HG03460 (cell line): ENCODE results near the gene PGC.

Experiments
- ATAC-seq: cut with Tn5 transposase; IDR thresholded peaks from one replicate; pipeline ENCODE4 v1.9.1; 2021; ENCODE audit not compliant: unreplicated experiment

PGC gene

GRCh38 chr6:41716516-41717391, 30.4 kb downstream of the PGC start:
- ATAC-seq = no peak

GRCh38 chr6:41715795-41716515, 31.2 kb downstream of the PGC start:
- no peak for ATAC-seq

- no peak for ATAC-seq
Observed at GRCh38 chr6:41714556-41715273, 32.5 kb downstream of the PGC start.

DNA sequence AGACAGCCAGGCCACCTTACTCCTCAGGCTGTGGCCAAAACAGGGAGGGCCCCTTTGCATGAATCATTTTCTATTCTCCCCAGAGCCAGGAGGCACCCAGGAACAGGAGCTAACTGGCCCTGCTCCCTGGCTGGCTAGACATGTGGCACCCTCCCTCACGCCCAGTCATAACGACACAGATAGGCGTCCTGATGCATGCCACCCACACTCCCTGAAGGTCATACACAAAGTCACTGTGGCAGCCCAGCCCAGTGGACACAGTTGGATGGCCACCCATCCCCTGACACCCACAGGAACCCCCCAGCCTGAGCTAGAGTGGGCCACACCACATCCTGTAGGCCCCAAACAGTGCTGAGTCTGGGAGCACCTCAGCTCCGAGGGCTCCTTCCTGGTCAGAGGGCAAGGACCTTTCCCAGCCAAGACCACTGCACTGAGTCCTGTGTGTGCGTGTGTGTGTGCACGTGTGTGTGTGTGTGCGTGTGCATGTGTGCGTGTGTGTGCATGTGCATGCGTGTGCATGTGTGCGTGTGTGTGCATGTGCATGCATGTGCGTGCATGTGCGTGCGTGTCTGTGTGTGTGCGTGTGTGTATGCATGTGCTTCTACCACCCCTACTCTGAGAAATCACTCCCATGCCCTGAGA, 33.4 kb downstream of the PGC start:
- ATAC-seq = peak; percentile 63

- peak; percentile 7 for ATAC-seq
Observed at GRCh38 chr6:41713159-41713649, 34.0 kb downstream of the PGC start.

GRCh38 chr6:41712651-41713103, 34.5 kb downstream of the PGC start:
- ATAC-seq = no peak

DNA sequence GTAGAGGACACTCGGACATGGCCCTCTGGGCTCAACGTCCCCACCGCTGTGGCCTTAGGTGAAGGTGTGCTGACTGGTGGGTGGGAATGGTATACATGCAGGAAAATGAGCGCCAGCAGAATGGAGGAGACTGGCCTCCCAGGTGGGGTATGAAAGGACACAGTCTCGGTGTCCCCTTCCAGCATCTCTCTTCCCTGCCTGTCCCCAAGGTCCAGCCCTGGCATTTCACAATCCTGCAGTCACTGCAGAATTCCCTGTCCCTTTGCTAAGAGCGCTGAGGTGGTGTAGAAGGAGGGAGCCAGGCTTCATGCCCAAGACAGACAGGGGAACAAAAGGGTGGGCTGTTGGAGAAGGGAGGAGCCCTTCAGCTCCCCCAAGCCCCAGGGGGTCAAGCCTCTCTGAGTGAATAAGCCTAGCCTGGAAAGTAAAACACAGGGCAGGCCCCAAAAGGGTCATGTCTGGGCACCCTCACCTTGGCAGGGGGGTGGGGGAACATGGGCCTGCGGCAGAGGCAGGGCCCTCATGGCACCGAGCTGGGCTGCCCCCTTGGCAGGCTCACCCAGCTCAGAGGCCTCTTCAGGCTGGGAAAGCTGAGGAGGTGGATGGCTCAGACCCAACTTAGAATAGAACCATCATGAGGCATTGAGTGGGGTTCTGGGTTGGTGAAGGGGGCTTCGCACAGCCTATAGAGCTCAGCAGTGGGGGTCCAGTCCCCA, 35.7 kb downstream of the PGC start:
- ATAC-seq = no peak

DNA sequence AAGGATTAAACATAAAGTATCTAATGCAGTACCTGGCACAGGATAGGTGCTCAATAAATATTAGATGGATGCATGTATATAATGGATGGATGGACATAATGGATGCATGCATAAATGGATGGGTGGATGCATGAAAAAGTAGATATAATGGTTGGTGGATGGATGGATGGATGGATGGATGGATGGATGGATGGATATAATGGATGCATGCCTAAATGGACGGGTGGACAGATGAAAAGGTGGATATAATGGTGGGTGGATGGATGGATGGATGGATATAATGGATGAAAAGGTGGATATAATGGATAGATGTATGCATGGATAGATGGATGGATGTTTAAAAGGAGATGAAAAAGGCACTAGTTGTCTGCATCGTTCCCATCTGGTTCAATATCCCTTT, 37.8 kb downstream of the PGC start:
- ATAC-seq = no peak

DNA sequence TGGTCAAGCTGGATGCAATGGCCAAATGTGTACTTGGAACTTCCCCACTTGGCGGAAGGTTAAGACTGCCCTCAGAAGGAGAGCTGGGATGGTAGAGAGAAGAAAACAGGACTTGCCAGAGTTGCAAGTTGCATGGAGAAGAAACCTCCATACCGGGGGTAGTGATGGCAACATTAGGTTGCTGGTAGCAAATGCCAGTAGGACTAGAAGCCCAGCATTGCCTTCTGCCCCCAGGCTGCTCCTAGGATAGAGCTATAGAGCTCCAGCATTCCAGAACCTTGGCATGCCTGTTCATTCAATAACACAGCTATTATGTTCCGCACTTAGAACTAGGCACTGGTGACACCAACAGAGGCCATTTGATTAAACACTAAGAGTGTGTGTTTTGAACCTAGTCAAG, 38.3 kb downstream of the PGC start:
- no peak for ATAC-seq

DNA sequence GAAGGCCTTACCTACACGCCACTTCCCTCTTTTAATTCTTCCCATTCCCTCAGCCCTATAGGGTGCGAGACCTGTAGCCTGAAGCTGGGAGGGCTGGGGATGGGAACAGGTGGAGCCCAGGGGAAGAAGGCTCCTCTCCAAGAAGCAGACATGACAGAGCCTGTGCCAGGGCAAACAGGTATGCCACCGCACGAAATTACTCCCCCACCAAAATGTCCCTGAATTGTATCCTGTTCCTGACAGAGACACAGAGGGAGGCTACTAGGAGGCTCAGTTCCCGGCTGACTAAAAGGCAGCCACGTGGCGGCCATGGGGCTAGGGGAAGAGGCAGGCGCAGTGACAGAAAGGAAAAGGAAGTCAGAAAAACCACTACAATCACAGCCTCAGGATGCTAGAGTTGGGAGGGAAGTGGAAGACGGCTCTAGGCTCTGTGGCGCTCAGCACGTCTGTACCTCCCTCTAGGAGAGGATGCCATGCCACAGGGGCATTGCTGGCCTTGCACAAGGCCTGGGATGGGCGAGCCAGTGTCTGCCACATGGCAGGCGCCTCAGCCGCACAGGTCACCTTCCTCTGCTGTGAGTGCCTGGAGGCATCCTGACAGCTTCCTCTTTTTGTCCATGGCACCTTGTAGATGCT, 39.5 kb downstream of the PGC start:
- no peak for ATAC-seq

- ATAC-seq = no peak
Observed at GRCh38 chr6:41706876-41707564, 40.2 kb downstream of the PGC start.

DNA sequence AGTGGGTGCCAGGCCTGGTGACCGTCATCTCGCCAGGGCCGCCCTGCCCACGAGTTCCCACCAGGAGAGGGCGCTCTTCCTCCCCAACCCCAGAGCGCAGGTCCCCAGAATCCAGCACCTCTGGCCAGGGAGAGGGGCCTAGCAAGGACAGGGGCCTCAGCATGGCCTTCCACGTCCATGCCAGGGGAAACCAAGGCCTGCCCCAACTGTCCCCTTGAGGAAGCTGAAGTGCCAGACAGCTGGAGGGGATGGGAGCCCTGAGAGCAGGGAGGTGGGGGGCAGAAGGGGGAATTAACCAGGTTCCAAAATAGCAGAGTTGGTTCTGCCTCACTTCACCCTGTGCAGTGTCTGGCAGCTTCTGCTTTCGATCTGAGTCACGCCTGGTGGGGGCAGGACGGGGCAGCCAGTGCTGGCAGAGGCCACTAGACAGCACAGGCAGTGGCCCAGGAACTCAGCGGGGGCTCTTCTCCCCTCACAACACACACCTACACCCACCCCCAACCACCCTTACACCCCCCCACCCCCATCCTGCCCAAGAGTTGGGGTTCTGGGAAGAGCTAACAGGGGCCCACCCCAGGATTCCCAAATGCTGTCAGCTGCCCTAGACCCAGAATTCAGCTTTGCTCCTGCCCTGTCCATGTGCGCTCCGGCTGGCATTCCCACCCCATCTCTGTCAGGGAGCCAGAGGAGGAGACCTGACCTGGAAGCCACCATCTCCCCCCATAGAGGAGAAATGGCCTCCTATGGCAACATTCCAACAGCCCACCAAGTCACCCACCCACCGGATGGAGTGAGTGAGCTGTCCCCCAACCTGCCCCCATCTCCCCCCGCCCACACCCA, 41.0 kb downstream of the PGC start:
- peak; percentile 70 for ATAC-seq

- no peak for ATAC-seq
Observed at GRCh38 chr6:41705311-41705995, 41.7 kb downstream of the PGC start.

DNA sequence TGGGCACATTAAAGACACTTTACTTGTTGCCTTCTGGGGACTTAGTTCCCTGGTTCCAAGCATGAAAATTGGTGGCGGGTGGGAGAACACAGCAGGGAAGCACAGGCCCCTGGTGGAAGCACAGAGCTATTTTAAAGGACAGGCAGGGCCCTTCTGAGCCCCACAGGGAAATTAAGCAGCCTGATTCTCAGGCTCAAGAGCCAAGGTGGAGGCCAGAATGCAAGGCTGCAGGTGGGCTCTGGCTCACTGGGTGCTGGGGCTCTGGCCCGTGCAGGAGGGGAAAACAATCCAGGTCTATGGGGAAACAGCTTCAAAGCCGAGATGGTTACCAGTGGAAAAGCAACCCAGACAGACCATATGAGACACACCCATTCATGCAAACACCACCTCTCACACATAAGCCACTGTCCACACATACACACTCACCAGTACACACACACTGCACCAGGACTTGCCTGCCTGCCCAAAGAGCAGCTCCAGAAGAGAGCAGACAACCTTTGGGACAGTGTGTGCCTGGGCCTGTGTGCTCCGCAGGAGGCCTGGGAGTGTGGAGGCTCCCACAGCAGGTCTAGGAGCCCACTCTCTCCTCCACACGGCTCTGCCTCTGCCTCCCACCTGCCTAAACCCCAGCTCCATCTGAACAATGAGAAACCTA, 42.4 kb downstream of the PGC start:
- no peak for ATAC-seq

DNA sequence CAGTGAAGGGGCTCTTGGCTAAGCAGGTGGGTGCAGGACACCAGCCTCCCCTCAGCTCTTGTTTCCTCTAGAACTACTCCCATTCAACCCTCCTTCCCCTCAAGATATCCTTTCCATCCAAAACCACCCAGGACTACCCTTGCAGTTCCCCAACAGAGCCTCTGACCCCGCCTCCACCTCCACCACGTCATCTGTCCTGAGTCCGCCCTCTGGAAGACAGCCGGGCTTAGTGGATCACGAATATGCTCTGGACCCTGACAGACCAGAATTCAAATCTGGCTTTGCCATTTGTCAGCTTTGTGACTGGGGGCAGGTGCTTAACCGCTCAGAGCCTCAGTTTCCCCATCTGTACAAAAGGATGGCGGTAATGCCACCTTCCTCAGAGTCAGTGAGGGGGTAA, 43.2 kb downstream of the PGC start:
- ATAC-seq = no peak

DNA sequence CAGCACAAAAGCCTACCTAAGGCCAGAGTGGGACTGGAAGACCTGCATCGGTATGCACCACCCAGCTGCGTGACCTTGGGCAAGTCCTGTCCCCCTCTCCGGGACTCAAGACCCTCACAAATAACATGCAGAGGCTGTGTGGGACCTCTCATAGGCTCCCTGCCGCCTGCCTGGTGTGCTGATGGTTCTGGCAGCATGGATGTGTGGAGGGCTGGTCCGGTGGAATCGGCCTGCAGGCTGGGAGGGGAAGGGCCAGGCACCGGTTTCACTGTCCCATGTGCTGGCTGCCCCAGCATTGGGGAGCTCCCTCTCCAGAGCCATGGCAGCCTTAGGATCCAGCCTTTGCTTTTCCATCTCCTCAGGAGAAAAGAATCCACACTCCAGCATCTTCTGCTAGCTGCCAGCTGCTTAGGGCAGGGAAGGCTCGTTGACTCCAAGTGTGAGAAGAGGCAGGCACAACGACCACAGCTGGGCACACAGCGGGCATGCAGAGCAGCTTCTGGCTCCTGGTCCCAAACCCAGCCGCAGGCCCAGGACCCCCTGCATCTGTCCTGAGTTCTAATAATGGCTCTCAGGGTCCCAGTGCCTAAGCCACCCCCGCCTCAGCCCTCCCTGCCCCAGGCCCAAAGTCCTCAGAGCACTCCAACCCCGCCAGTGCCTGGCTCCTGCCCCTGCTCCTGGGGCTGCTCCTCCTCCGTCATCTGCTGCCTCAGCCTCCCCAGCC, 44.3 kb downstream of the PGC start:
- no peak for ATAC-seq
